DND-41 (cell line): Measurements from ENCODE around the gene EFNB2.

Experiments
- EZH2 ChIP-seq: IDR thresholded peaks from 3 replicates; pipeline ENCODE4 v1.6.1; 2012; ENCODE audit warnings: borderline replicate concordance, low read depth, mild to moderate bottlenecking, moderate library complexity, low read length, inconsistent platforms; ENCODE audit not compliant: severe bottlenecking
- TF ChIP-seq, protein P1 (sequence below): IDR thresholded peaks from 2 replicates; pipeline ENCODE4 v1.5.1; 2012; ENCODE audit warnings: borderline replicate concordance, low read length, moderate library complexity, mild to moderate bottlenecking; ENCODE audit not compliant: poor library complexity, severe bottlenecking; ENCODE audit errors: extremely low read depth

DNA sequence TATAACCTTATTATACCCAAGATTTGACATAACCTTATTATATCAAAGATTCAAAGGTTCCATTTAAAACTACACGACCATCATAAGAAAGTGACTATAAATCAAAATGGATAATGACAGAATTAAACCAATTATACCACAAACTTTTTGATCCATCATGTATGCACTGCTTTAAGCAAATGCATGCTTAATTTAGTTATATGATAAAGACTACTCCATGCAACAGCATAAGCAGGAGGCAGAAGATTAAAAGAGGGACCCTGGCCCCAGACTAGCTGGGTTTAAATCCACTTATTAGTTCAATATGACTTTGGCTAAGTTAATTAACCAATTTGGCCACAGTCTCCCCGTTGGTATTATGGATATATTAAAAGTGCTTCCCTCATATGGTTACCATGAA lies 11.4 kb downstream of the EFNB2 start:
- TF ChIP-seq, protein P1, sequence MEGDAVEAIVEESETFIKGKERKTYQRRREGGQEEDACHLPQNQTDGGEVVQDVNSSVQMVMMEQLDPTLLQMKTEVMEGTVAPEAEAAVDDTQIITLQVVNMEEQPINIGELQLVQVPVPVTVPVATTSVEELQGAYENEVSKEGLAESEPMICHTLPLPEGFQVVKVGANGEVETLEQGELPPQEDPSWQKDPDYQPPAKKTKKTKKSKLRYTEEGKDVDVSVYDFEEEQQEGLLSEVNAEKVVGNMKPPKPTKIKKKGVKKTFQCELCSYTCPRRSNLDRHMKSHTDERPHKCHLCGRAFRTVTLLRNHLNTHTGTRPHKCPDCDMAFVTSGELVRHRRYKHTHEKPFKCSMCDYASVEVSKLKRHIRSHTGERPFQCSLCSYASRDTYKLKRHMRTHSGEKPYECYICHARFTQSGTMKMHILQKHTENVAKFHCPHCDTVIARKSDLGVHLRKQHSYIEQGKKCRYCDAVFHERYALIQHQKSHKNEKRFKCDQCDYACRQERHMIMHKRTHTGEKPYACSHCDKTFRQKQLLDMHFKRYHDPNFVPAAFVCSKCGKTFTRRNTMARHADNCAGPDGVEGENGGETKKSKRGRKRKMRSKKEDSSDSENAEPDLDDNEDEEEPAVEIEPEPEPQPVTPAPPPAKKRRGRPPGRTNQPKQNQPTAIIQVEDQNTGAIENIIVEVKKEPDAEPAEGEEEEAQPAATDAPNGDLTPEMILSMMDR: no peak
- TF ChIP-seq EZH2: no peak
